Activated naive CD4-positive, alpha-beta T cell treated with anti-CD3 and anti-CD28 coated beads, Interleukin-2, amount 50 U/mL, for 72 hours (primary cell): ENCODE results near the gene RMI2. TPM values are rescaled to one million over a fixed set of nuclear protein-coding genes. Genes with fewer than 3 reads are reported as not detected.
A peak's percentile ranks its signal among the peaks of the same experiment; 100 is the strongest.

Experiments used
- ATAC-seq, 2 donors: fragments of 150-1000 bp; cut with Tn5 transposase; 2 replicates each; pipeline ENCODE4 v1.10.0; 2021; ENCODE audit warnings: mild to moderate bottlenecking in 2 of 2, moderate library complexity in 2 of 2
- DNase-seq, 2 donors: peaks; one replicate each; pipeline ENCODE4 v3.0.0; 2021 to 2022; ENCODE audit warnings: low spot score in 2 of 2
- H3K27ac Mint-ChIP-seq, 2 donors: one replicate each; pipeline ENCODE4 v1.8.0; 2022; ENCODE audit warnings: mild to moderate bottlenecking in 2 of 2, mixed read lengths in 2 of 2
- H3K36me3 Mint-ChIP-seq, 2 donors: one replicate each; pipeline ENCODE4 v1.8.0; 2022; ENCODE audit warnings: mixed read lengths in 2 of 2
- H3K9me3 Mint-ChIP-seq, 2 donors: one replicate each; pipeline ENCODE4 v1.8.0; 2022; ENCODE audit warnings: mixed read lengths in 2 of 2
- total RNA-seq, 2 donors: library from RNA; stranded (reverse); gene quantifications; one replicate each; pipeline ENCODE4 v1.2.3, GENCODE V29; 2022

RMI2 gene
- total RNA-seq, 2 donors from 2014 or later: 40.4 to 78.1 TPM

DNA sequence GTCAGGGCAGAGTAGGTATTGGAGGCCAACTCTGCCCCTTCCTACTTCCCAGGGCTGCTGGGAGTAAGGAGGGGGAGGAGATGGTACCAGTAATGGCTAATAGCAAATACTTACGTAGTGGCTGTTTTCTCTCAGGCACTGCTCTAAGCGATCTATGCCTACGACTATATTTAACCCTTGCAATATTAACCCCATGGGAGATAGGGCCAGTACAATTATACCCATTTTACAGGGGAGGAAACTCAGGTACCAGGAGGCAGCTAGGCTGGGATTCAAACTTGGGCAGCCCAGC lies 50.6 kb downstream of the RMI2 start:
- no peak overlapping the region for H3K27ac Mint-ChIP-seq

GRCh38 chr16:11396241-11397048 lies 51.2 kb downstream of the RMI2 start:
- no peak overlapping the region for H3K27ac Mint-ChIP-seq
- no peaks in the 10 kb centered on the region for H3K9me3 Mint-ChIP-seq
- H3K36me3 Mint-ChIP-seq: no peaks in the 10 kb centered on the region
- DNase-seq: peak; percentile 70 to 84
- ATAC-seq: peak; percentile 76 to 82

More for the DNA sequence above, 50.6 kb downstream of the RMI2 start:
- ATAC-seq (peak; percentile 15 to 24), DNase-seq (no peak)
- H3K36me3 Mint-ChIP-seq: no peaks in the 10 kb centered on the region
- no peaks in the 10 kb centered on the region for H3K9me3 Mint-ChIP-seq

GRCh38 chr16:11398136-11398535 lies 52.9 kb downstream of the RMI2 start:
- H3K9me3 Mint-ChIP-seq: no peaks in the 10 kb centered on the region
- H3K27ac Mint-ChIP-seq: no peak overlapping the region
- no peaks in the 10 kb centered on the region for H3K36me3 Mint-ChIP-seq
- DNase-seq: no peak
- no peak for ATAC-seq

DNA sequence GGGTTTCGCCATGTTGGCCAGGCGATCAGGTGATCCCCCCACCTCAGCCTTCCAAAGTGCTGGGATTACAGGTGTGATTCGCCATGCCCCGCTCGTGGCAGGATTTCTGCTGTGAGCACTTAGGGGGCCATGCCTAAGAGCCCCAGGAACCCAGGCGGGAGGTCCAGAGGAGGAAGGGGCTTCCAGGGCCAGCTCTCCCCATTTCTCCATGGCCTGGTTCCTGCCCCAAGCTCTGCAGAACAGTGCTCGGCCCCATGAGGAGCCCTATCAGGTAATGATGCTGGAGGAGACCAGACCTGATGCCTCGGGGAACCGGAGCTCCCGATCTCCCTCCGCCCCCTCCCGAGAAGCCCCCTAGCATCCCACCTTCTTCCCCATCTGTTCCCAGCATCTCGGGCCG lies 53.6 kb downstream of the RMI2 start:
- no peaks in the 10 kb centered on the region for H3K36me3 Mint-ChIP-seq
- ATAC-seq (no peak), DNase-seq (no peak)
- H3K27ac Mint-ChIP-seq: no peak overlapping the region
- H3K9me3 Mint-ChIP-seq: no peaks in the 10 kb centered on the region

DNA sequence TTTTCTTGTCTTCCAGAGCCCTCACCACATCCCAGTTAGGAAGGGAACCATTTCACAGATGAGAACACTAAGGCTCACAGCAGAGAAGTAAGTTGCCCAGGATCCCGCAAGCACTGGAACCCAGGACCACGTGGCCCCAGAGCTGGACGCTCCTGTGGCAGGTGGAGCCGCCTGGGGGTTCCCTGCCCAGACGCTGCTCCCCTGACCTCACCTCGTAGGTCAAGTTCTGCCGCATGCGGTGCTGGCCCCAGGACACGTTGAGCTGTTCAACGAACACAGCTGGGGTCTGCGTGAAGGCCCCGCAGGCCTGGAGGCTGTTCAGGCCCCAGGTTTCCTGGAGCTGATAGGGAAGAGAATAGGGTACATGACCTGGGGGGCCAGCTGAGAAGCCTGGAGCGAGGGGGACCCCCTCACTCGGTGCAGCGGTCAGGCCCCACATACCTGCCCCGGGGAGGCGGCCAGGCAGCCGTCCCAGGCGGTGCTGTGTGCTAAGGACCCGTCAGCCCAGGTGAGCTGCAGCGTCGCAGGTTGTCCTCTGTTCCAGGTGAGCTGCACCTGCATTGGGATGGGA lies 54.1 kb downstream of the RMI2 start:
- no peaks in the 10 kb centered on the region for H3K36me3 Mint-ChIP-seq
- no peak for ATAC-seq
- no peaks in the 10 kb centered on the region for H3K9me3 Mint-ChIP-seq
- no peak overlapping the region for H3K27ac Mint-ChIP-seq
- no peak for DNase-seq

GRCh38 chr16:11400076-11400475 lies 54.8 kb downstream of the RMI2 start:
- Mint-ChIP-seq H3K9me3 (no peaks in the 10 kb centered on the region), H3K36me3 (no peaks in the 10 kb centered on the region), H3K27ac (no peak overlapping the region)
- no peak for DNase-seq
- ATAC-seq: no peak

Other genes with a start within 250 kb of the RMI2 start
- 100 to 1,000 TPM in 1 of 2 donors, 10 to 100 TPM in 1; 57.0 to 123 TPM for gene SOCS1, start 89.3 kb upstream of the RMI2 start, total RNA-seq
- not detected for gene TNP2, start 76.1 kb upstream of the RMI2 start, total RNA-seq
- not detected for gene PRM3, start 71.8 kb upstream of the RMI2 start, total RNA-seq
- not detected for gene PRM2, start 69.0 kb upstream of the RMI2 start, total RNA-seq
- gene PRM1, start 64.1 kb upstream of the RMI2 start, total RNA-seq: not detected
- 100 to 1,000 TPM in 1 of 2 donors, 10 to 100 TPM in 1; 91.0 to 112 TPM for gene LITAF, start 241.5 kb downstream of the RMI2 start, total RNA-seq